ENCODE results near the gene OR10G8.

The OR10G8 gene

GRCh38 chr11:124079631-124080326, 53.2 kb downstream of the OR10G8 start:
- DNase-seq: no peak

Measured in T-helper 2 cell (primary cell).